ENCODE data around the gene GALNT18. TPM values are rescaled to one million over a fixed set of nuclear protein-coding genes. Genes with fewer than 3 reads are reported as not detected.

GALNT18 gene
- total RNA-seq, 2 experiments from 2014 or later, result not detected

- TF ChIP-seq EZH2phosphoT487 (IDR thresholded peaks at IDR 0.05; ENCODE audit: borderline replicate concordance, low read depth, low read length) (no peak), CTCF (conservative IDR thresholded peaks at IDR 0.05; ENCODE audit: low read length) (no peak)
- POLR2A ChIA-PET, result no interaction called here
Observed at GRCh38 chr11:11505190-11505589, 116.6 kb downstream of the GALNT18 start.

GRCh38 chr11:11504071-11504470 lies 117.7 kb downstream of the GALNT18 start:
- CTCF ChIA-PET (ENCODE audit: unreplicated experiment), result no interaction called here
- TF ChIP-seq CTCF (conservative IDR thresholded peaks at IDR 0.05; ENCODE audit: low read length), result no peak
- no peak for TF ChIP-seq EZH2phosphoT487 (IDR thresholded peaks at IDR 0.05; ENCODE audit: borderline replicate concordance, low read depth, low read length)
- no TSS peak for BruUV-seq (replicated peaks)

More at GRCh38 chr11:11505190-11505589, 116.6 kb downstream of the GALNT18 start:
- H3K27ac ChIP-seq (ENCODE audit: low read depth, low read length, poor library complexity, severe bottlenecking), result no peak overlapping the region
- no peak overlapping the region for H3K4me2 ChIP-seq (ENCODE audit: low read length)
- CTCF ChIA-PET (ENCODE audit: unreplicated experiment), result no interaction called here
- no peak overlapping the region for H3K4me3 ChIP-seq (ENCODE audit: low read depth, low read length, poor library complexity, severe bottlenecking)
- no peaks in the 10 kb centered on the region for H3K4me1 ChIP-seq (ENCODE audit: insufficient read depth, low read length, poor library complexity, severe bottlenecking)
- no peaks in the 10 kb centered on the region for H4K20me1 ChIP-seq (ENCODE audit: insufficient read depth, low read length)
- H2AFZ ChIP-seq (ENCODE audit: low read length), result no peak overlapping the region
- BruUV-seq (replicated peaks), result no TSS peak
- intact Hi-C loops (cut with micrococcal nuclease; ENCODE audit: unreplicated experiment), result no loop called here
- H3K79me2 ChIP-seq (ENCODE audit: insufficient read depth, low read depth, low read length), result no peaks in the 10 kb centered on the region
- H3K36me3 ChIP-seq (ENCODE audit: insufficient read depth, low read length), result no peaks in the 10 kb centered on the region
- no peaks in the 10 kb centered on the region for H3K9me3 ChIP-seq (ENCODE audit: low read length)
- DNase-seq (ENCODE audit: low spot score), result no peak
- H3K9me2 ChIP-seq (ENCODE audit: insufficient read depth, low read length), result no peaks in the 10 kb centered on the region

GRCh38 chr11:11502263-11502861 lies 119.4 kb downstream of the GALNT18 start:
- DNase-seq (ENCODE audit: low spot score), result no peak
- no peaks in the 10 kb centered on the region for H3K79me2 ChIP-seq (ENCODE audit: insufficient read depth, low read depth, low read length)
- no peaks in the 10 kb centered on the region for H3K36me3 ChIP-seq (ENCODE audit: insufficient read depth, low read length)
- no peaks in the 10 kb centered on the region for H3K4me1 ChIP-seq (ENCODE audit: insufficient read depth, low read length, poor library complexity, severe bottlenecking)
- BruUV-seq (replicated peaks), result no TSS peak
- H3K27ac ChIP-seq (ENCODE audit: low read depth, low read length, poor library complexity, severe bottlenecking), result no peak overlapping the region
- H2AFZ ChIP-seq (ENCODE audit: low read length), result no peak overlapping the region
- H3K4me3 ChIP-seq (ENCODE audit: low read depth, low read length, poor library complexity, severe bottlenecking), result no peak overlapping the region
- no peaks in the 10 kb centered on the region for H3K9me2 ChIP-seq (ENCODE audit: insufficient read depth, low read length)
- CTCF ChIA-PET (ENCODE audit: unreplicated experiment), result no interaction called here
- no peak overlapping the region for H3K4me2 ChIP-seq (ENCODE audit: low read length)
- H4K20me1 ChIP-seq (ENCODE audit: insufficient read depth, low read length), result no peaks in the 10 kb centered on the region
- H3K9me3 ChIP-seq (ENCODE audit: low read length), result no peaks in the 10 kb centered on the region
- POLR2A ChIA-PET, result no interaction called here
- intact Hi-C loops (cut with micrococcal nuclease; ENCODE audit: unreplicated experiment), result no loop called here
- TF ChIP-seq EZH2phosphoT487 (IDR thresholded peaks at IDR 0.05; ENCODE audit: borderline replicate concordance, low read depth, low read length) (no peak), CTCF (conservative IDR thresholded peaks at IDR 0.05; ENCODE audit: low read length) (no peak)

More at GRCh38 chr11:11504071-11504470, 117.7 kb downstream of the GALNT18 start:
- H2AFZ ChIP-seq (ENCODE audit: low read length), result no peak overlapping the region
- H3K9me2 ChIP-seq (ENCODE audit: insufficient read depth, low read length), result no peaks in the 10 kb centered on the region
- no peaks in the 10 kb centered on the region for H3K4me1 ChIP-seq (ENCODE audit: insufficient read depth, low read length, poor library complexity, severe bottlenecking)
- H3K27ac ChIP-seq (ENCODE audit: low read depth, low read length, poor library complexity, severe bottlenecking), result no peak overlapping the region
- no peak for DNase-seq (ENCODE audit: low spot score)
- no peaks in the 10 kb centered on the region for H4K20me1 ChIP-seq (ENCODE audit: insufficient read depth, low read length)
- intact Hi-C loops (cut with micrococcal nuclease; ENCODE audit: unreplicated experiment), result no loop called here
- H3K79me2 ChIP-seq (ENCODE audit: insufficient read depth, low read depth, low read length), result no peaks in the 10 kb centered on the region
- no peak overlapping the region for H3K4me3 ChIP-seq (ENCODE audit: low read depth, low read length, poor library complexity, severe bottlenecking)
- H3K36me3 ChIP-seq (ENCODE audit: insufficient read depth, low read length), result no peaks in the 10 kb centered on the region
- no peaks in the 10 kb centered on the region for H3K9me3 ChIP-seq (ENCODE audit: low read length)
- POLR2A ChIA-PET, result interaction anchor here (0.7 kb wide), 1 partner anchor 719 kb away, joined by 3 read pairs; no protein-coding TSS in a partner anchor
- no peak overlapping the region for H3K4me2 ChIP-seq (ENCODE audit: low read length)

All from OCI-LY7 (cell line).